ENCODE measurements around the gene SLC9A4. TPM values are rescaled to one million over a fixed set of nuclear protein-coding genes. Genes with fewer than 3 reads are reported as not detected.
A peak's percentile ranks its signal among the peaks of the same experiment; 100 is the strongest.

SLC9A4 gene
- total RNA-seq, 2 experiments from 2014 or later: 0.07 to 0.10 TPM

DNA sequence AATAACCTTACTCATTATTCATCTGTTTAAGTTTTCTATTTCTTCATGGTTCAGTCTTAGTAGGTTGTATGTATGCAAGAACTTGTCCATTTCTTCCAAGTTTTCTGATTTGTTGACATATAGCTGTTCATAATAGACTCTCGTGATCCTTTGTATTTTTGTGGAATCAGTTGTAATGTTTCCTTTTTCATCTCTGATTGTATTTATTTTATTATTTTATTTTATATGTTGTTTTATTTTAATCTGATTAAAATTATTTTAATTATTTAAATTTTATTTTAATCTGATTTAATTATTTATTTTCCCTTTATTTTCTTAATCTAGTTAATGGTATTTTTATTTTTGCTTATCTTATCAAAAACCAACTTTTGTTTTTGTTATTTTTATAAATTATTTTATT is 102.9 kb downstream of the SLC9A4 start:
- CTCF ChIA-PET: no interaction called here
- Mint-ChIP-seq H3K36me3 (ENCODE audit: low read depth) (no peaks in the 10 kb centered on the region), H3K27ac (no peak overlapping the region), H3K4me3 (no peak overlapping the region), H3K4me1 (ENCODE audit: low read depth) (no peaks in the 10 kb centered on the region), H3K9me3 (peaks cover 6% of the 10 kb centered on the region), H3K27me3 (ENCODE audit: low read depth) (peaks cover 18% of the 10 kb centered on the region)
- DNase-seq: no peak
- intact Hi-C loops (cut with micrococcal nuclease): no loop called here

DNA sequence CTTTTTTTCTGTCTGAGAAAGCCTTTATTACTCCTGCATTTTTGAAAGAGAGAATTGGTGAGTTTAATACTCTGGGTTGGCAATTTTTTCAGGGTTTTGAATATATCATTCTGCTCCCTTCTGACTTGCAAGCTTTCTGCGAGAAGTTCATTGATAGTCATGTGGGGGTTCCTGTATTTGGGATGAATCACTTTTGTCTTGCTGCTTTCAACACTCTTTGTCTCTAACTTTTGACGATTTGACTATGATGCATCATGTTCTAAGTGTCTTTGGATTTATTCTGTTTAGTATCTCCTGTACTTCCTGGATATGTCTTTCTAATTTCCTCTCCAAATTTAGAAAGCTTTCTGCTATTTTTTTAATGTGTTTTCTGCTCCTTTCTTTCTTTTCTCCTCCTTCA is 105.3 kb downstream of the SLC9A4 start:
- H3K27me3 Mint-ChIP-seq (ENCODE audit: low read depth): peaks cover 17% of the 10 kb centered on the region
- no peak overlapping the region for H3K4me3 Mint-ChIP-seq
- H3K36me3 Mint-ChIP-seq (ENCODE audit: low read depth): no peaks in the 10 kb centered on the region
- H3K27ac Mint-ChIP-seq: no peak overlapping the region
- no peak for DNase-seq
- intact Hi-C loops (cut with micrococcal nuclease): no loop called here
- peaks cover 7% of the 10 kb centered on the region for H3K9me3 Mint-ChIP-seq
- CTCF ChIA-PET: interaction anchor here (0.6 to 0.7 kb wide), 2 partner anchors 30 to 117 kb away, joined by 3 to 4 read pairs; no protein-coding TSS in a partner anchor
- peaks cover 10% of the 10 kb centered on the region for H3K4me1 Mint-ChIP-seq (ENCODE audit: low read depth)

DNA sequence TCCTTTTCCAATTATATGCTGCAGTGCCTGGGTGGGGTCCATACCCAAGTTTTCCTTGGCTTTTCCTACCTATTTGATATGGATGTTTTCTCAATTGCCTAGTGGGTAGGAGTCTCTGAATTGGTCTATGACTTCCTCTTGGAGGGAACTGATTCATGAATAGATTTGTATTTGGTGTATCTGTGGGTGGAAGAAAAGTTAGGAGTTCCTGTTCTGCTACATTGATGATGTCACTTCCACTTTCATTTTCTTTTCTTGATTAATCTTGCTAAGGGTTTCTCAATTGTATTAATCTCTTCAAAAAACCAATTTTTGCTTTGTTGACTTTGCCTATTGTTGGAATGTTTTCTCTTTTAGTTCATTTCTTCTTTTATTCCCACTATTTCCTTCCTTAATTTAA is 108.9 kb downstream of the SLC9A4 start:
- H3K27me3 Mint-ChIP-seq (ENCODE audit: low read depth): peaks cover 10% of the 10 kb centered on the region
- intact Hi-C loops (cut with micrococcal nuclease): no loop called here
- DNase-seq: no peak
- H3K36me3 Mint-ChIP-seq (ENCODE audit: low read depth): no peaks in the 10 kb centered on the region
- H3K27ac Mint-ChIP-seq: no peak overlapping the region
- H3K4me3 Mint-ChIP-seq: no peak overlapping the region
- peaks cover 6% of the 10 kb centered on the region for H3K9me3 Mint-ChIP-seq
- CTCF ChIA-PET: interaction anchor here (0.7 kb wide), 1 partner anchor 39 kb away, joined by 3 read pairs; no protein-coding TSS in a partner anchor
- H3K4me1 Mint-ChIP-seq (ENCODE audit: low read depth): peaks cover 10% of the 10 kb centered on the region

DNA sequence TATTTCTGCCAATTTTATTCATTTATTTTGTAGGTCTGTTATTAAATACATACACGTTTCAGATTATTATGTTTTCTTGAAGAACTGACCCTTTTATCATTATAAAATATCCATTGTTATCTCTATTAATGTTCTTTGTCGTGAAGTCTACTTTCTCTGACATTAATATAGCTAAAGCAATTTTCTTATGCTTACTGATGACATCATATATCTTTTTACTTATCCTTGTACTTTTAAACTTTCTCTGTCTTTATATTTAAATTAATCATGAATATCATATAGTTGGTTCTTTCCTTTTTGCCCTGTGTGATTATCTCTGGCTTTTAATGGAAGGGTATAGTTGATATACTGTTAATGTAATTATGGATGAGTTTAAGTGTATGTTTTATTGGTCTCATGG is 109.8 kb downstream of the SLC9A4 start:
- DNase-seq: no peak
- intact Hi-C loops (cut with micrococcal nuclease): no loop called here
- peaks cover 10% of the 10 kb centered on the region for H3K4me1 Mint-ChIP-seq (ENCODE audit: low read depth)
- peaks cover 6% of the 10 kb centered on the region for H3K27me3 Mint-ChIP-seq (ENCODE audit: low read depth)
- H3K4me3 Mint-ChIP-seq: no peak overlapping the region
- peaks cover 6% of the 10 kb centered on the region for H3K9me3 Mint-ChIP-seq
- no peaks in the 10 kb centered on the region for H3K36me3 Mint-ChIP-seq (ENCODE audit: low read depth)
- CTCF ChIA-PET: interaction anchor here (2.5 kb wide), 1 partner anchor 33 kb away, joined by 7 read pairs; no protein-coding TSS in a partner anchor
- no peak overlapping the region for H3K27ac Mint-ChIP-seq

Small RNAs within 50 kb of the gene (microRNA-seq; reads per million reads assigned to microRNA genes)
- 45.0 reads per million, percentile 49 among the genes with 10 or more reads in this experiment for gene MIR4772 (ENCODE audit: borderline microRNAs expressed, borderline replicate concordance)

Other genes with a start within 250 kb of the SLC9A4 start
- under 1 TPM; 0.22 to 0.43 TPM for gene IL1RL1, start 161.7 kb upstream of the SLC9A4 start, total RNA-seq
- 10 to 100 TPM; 17.1 to 18.4 TPM for gene IL18R1, start 117.4 kb upstream of the SLC9A4 start, total RNA-seq
- gene IL18RAP, start 50.1 kb upstream of the SLC9A4 start, total RNA-seq: 10 to 100 TPM; 11.2 to 15.1 TPM
- under 1 TPM; 0.07 TPM for gene SLC9A2, start 146.3 kb downstream of the SLC9A4 start, total RNA-seq